NCI-H446 treated with DMSO at 0.1 percent for 48 hours (cell line): ENCODE data around the gene GIGYF2.

Experiments used
- DNase-seq: peaks from one replicate; lab custom pipeline; 2025; lab: John Stamatoyannopoulos, UW

The GIGYF2 gene

DNA sequence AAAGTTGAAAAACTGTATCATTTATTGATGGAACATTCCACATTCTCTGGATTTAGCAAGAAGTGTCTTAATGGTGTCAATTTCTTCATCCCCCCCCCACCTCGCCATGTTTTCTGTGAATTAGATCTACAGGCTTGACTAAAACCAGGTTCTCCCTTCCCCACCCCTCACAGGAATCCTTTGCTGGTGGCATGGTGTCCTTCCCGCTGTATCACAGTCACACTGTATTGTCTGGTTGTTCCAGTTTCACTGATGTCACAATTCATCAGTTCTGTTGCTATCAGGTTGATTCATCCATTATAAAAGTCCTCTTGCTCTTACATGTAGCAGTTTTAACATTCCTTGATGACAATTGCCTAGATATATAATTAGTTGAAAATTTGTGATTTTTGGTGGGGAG lies 166.9 kb downstream of the GIGYF2 start:
- DNase-seq, result no peak

DNA sequence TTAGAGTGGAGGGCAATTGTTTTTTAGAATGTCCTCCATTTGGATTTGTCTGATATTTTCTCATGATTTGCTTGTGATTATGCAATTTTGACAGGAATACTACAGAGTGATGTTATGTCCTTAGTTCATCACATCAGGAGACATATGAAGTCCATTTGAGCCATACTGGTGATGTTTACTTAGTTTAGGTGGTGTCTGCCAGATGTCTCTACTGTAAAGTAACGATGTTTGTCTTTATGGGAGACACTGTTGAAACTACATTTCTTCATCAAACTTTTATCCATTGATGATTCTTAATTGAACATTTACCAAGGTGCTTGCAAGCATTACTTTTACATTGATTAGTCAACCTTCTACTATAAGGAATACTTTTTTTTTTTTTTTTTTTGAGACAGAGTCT lies 168.0 kb downstream of the GIGYF2 start:
- no peak for DNase-seq

DNA sequence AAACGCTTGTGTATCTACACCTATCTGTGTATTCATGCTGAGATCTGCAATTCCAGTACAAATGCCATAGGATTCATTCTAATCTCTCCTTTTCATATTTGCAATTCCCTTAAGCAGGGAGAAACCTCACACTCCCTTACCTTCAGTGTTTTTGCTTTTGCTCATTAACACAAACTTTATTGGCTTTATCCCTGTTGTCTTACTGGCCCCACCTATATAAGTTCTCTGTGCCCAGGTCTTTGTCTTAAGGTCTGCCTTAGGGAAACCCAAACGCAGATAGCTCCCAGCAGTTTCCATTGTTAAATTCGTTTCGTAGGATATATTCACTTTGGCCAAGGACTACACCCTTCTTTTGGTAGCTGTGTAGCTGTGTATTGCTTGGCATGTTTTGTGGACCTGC lies 169.0 kb downstream of the GIGYF2 start:
- no peak for DNase-seq

- DNase-seq, result no peak
These were observed 172.2 kb downstream of the GIGYF2 start for GRCh38 chr2:232869138-232870017.

DNA sequence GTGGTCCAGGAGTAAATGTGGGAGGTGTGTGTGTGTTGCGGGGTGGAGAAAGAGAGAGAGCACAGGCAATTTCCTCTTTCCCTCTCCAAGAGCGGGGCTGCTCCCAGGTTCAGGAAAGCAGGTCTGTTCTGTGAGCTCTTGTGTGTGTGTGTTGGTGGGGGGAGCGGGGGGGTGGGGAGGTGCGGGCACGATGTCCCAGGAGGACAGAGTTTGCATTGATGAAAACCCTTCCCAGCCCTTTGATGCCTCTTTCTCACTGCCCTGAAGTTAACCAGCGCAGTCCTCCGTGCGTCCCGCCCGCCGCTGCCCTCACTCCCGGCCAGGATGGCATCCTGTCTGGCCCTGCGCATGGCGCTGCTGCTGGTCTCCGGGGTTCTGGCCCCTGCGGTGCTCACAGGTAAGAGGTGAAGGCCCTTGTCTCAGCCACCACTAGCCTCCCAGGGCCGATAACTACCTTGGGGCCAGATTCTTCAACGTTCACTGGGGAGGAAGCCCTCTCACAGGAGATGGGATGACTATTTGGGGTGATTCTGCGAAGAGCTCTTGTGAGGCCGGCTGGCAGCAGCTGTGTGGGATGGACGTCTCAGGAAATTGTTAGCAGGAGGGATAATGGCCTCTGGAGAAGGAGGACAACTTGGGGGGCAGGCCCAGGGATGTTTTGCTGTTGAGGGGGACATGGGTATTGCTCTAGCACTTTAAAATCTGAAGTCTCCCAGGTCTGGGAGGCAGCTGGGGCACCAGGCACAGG lies 173.1 kb downstream of the GIGYF2 start, which contains the start of gene SNORC:
Gene SNORC (plus strand): TSS at position 247 of the 748 bp plus-strand sequence. CDS start 78 bp downstream, at position 325.
- no peak for DNase-seq

- no peak for DNase-seq
These were observed 173.7 kb downstream of the GIGYF2 start for GRCh38 chr2:232870766-232871371.

GRCh38 chr2:232871418-232871834 lies 174.3 kb downstream of the GIGYF2 start:
- no peak for DNase-seq

DNA sequence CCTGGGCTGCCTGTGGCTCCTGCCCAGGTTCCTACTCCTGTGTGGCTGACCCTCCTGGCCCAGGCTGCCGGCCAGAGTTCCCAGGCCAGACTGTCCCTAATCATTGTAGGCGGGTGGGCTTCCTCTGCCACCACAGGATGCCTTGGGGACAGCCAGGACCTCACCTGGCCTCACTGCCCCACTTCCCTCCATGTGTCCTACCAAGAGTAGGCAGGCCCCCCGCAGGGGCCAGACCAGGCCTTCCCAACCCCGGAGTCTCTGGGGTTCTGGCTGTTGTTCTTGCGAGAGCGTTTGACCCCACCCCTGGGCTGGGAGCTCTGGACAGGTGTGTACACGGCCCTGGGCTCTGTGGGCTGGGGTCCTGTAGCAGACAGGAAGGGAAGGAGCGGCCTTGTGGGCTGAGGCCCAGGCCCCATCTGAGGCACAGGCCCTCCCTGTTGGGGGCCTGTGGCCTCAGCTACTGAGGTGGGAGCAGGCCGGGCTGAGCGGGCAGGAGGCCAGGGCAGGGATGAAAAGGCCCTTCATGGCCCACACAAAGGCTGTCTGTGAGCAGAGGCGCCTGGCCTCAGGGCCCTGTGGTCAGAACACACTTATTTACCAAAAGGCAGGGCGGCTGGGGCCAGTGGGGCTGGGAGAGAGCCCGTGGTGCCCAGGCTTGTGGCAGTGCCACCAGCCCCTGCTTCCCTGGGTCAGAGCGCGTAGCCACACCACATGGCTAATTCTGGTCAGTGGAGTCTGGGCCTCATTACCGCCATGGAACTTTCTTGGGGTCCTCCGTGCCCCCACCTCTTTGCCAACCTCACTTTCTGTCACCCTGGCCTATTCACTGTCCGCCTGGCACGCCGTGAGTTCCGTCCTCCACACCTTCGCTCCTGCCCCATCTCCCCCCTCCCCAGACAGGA lies 175.0 kb downstream of the GIGYF2 start:
- no peak for DNase-seq

- DNase-seq, result no peak
These were observed 175.7 kb downstream of the GIGYF2 start for GRCh38 chr2:232872826-232873225.

GRCh38 chr2:232873292-232873908 lies 176.3 kb downstream of the GIGYF2 start:
- DNase-seq, result no peak

GRCh38 chr2:232873909-232874641 lies 176.9 kb downstream of the GIGYF2 start:
- DNase-seq, result no peak

GRCh38 chr2:232874677-232875223 lies 177.6 kb downstream of the GIGYF2 start:
- no peak for DNase-seq

- no peak for DNase-seq
These were observed 178.4 kb downstream of the GIGYF2 start for GRCh38 chr2:232875256-232876121.

DNA sequence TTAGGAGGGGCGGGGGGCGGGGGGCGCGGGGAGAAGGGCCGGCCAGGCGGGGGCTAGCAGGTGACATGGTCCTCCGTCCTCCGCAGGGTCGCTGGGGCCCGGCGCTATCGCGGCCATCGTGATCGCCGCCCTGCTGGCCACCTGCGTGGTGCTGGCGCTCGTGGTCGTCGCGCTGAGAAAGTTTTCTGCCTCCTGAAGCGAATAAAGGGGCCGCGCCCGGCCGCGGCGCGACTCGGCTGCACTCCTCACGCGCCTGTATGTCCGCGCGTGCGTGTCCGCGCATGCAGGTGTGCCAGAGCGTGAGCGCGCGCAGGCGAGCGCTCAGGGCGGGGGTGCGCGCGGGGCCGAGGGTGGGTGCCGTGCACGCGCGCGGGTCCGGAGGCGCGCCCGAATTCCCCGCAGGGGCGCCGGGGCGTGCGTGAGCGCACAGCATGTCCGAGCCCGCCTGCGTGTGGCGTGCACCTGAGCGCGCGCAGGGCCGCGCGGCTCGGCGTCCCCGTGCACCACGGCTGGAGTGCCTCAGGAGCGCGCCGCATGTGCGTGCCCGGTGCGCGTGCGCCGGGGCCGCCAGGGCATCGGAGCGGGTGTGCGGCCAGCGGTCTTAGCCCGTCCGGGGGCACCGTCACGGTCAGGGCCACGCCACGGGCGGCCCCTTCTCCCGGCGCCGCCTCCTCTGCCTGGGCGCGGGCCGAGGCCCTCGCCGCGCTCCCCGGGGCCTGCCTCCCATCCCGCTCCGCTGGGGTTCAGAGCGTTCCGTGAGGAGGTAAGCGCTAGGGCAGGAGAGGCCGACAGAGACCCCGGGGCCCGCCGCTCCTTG lies 179.2 kb downstream of the GIGYF2 start:
- no peak for DNase-seq

DNA sequence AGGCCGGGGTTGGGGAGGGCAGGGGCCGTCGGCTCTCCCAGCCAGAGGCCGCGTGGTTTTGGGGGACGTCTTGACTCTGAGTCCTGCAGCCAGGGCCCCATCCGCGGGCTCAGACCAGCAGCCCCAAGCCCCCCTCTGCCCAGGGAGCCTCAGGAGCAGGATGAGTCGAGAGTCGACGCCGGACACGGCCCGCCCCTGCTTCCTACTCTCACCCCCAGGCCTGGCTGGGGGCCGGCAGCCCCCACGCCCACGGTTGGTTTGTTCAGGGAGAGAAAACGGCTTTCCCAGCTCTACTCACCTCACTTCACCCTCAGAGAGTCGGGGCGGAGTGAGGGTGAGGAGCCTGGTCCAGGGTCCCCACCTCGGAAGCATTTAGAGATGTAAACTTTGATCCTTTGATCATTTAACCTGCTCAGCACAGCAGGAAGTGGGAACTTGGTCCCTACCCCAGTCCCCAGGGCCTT lies 179.9 kb downstream of the GIGYF2 start:
- DNase-seq, result no peak

DNA sequence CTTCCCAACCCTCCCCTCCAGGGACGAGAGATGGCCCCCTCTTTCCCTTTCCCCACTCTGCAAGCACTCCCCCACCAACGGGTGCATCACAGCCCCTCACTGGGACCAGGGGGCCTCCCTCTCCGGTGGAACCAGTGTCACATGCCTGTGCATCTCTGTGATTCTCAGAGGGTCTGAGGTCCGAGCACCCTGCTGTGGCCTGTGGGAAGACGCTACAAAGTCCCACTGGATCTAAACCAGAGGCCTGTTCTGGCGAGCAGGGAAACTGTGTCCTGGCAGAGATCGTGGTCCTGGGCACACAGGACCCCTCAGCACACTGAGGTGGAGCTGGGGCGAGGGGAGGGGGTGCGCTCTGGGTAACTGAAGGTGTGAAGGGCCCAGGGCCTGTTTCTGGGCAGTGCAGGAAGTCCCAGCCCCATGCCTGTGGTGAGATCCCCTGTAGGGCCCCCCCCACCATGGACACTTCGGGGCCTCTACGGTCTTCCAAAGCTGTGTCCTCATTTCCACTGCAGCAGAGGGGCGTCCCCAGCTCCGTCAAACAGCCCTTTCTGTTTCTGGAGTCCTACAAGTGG lies 180.9 kb downstream of the GIGYF2 start:
- no peak for DNase-seq

DNA sequence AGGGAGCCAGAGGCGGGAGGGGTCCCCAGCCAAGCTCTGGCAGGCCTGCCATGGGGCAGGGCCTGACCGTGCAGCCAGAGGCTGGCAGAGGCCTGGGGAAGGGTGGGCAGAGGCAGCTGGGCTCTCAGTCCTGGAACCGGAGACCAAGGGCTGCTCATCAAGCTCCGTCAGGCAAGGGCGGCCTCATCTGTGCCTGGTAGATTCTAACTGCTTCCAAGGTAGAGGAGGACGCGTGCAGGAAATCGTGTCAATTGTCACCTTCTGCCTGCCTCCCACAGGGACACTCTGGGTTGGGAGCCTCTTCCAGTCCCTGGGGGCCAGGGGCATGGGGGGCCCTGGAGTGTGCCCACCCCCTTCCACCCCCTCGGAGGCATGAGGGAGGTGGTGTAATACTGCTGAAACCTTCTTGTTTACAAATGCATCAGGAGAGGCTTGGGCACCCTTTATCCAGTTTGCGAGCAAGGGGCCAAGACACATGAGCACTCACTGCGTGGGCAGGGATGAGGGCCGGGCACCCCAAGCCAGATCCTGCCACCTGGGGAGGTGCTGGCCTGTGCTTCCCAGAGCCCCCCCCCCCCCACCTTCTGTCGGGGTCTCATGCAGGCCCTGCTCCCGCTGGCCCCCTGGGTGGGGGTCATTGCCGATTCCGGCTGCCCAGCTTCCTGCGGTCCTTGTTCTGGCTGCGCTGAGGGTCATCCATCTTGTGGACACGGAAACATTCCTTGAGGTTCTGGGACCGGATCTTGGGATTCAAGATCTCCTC lies 181.9 kb downstream of the GIGYF2 start:
- no peak for DNase-seq
